GM10248 (cell line): ENCODE measurements around the gene PWWP2B.

ENCODE experiments used
- CTCF ChIA-PET: fragments of 300-600 bp; sonication (Branson Sonifier 250); formaldehyde crosslinking; extraction: SDS; loops from one replicate; lab custom pipeline; 2021; ENCODE audit warnings: antibody characterized with exemption; lab: Yijun Ruan, JAX
- POLR2A ChIA-PET: fragments of 350-650 bp; sonication (Branson Sonifier 250); formaldehyde crosslinking; extraction: SDS; loops from one replicate; lab custom pipeline; 2020; ENCODE audit warnings: antibody characterized with exemption; lab: Yijun Ruan, JAX
- DNase-seq: peaks from one replicate; pipeline ENCODE4 v3.0.0; 2012; ENCODE audit errors: extremely low spot score
- CTCF ChIP-seq: IDR thresholded peaks from 2 replicates; pipeline ENCODE4 v1.5.1; 2012; ENCODE audit warnings: mild to moderate bottlenecking, low read depth; ENCODE audit errors: extremely low read depth, missing control alignments, control extremely low read depth

PWWP2B gene

GRCh38 chr10:132396494-132397035 is 435 bp upstream of the PWWP2B start:
- DNase-seq = peak; percentile 66
- ChIA-PET POLR2A (no interaction called here), CTCF (no interaction called here)
- TF ChIP-seq CTCF = peak; percentile 29

- POLR2A ChIA-PET = no interaction called here
These were observed 918 bp downstream of the PWWP2B start for GRCh38 chr10:132397671-132398565.

GRCh38 chr10:132398566-132398991 is 1.6 kb downstream of the PWWP2B start:
- ChIA-PET CTCF (no interaction called here), POLR2A (no interaction called here)
- no peak for TF ChIP-seq CTCF
- DNase-seq = no peak

More at GRCh38 chr10:132397671-132398565, 918 bp downstream of the PWWP2B start:
- TF ChIP-seq CTCF = no peak
- no peak for DNase-seq
- CTCF ChIA-PET = no interaction called here

GRCh38 chr10:132399117-132400035 is 2.4 kb downstream of the PWWP2B start:
- ChIA-PET CTCF (no interaction called here), POLR2A (interaction anchor here (0.6 kb wide), 1 partner anchor 486 kb away, joined by 3 read pairs; no protein-coding TSS in a partner anchor)
- TF ChIP-seq CTCF = no peak
- no peak for DNase-seq

GRCh38 chr10:132400041-132400546 is 3.1 kb downstream of the PWWP2B start:
- no peak for TF ChIP-seq CTCF
- POLR2A ChIA-PET = no interaction called here
- CTCF ChIA-PET = no interaction called here
- no peak for DNase-seq
